Spleen (tissue), 7 donors: Measurements from ENCODE around the gene GIMAP6.

Experiments
- CTCF ChIP-seq, 11 experiments: fragments of 200-600 bp in 7 of 11; fragments of 450-650 bp in 4 of 11; sonication (generic) in 4 of 11; IDR thresholded peaks in 8 of 11; conservative IDR thresholded peaks in 3 of 11; 1 replicate in 7 of 11; 2 replicates in 4 of 11; pipeline versions ENCODE4 v1.4.0 to v1.8.0; 2016 to 2021; ENCODE audit warnings: antibody characterized with exemption in 11 of 11, inconsistent platforms in 4 of 11, mild to moderate bottlenecking in 1 of 11
- POLR2AphosphoS5 ChIP-seq, 3 donors: sonication (generic); formaldehyde crosslinking; IDR thresholded peaks; one replicate each; pipeline ENCODE4 v1.5.1; 2017; ENCODE audit warnings: antibody characterized with exemption in 3 of 3
- donor health status: DM: no; HTN: no; CAD: no; lungs with moderate emphysema.
- donor health status: DM: no; HTN: no; CAD: no.
- donor health status: DM: no; HTN: no; CAD: no.

GRCh38 chr7:150642926-150643325 is 10.7 kb upstream of the GIMAP6 start:
- TF ChIP-seq POLR2AphosphoS5 (IDR thresholded peaks at IDR 0.05) (no peak), CTCF (IDR thresholded peaks at IDR 0.05 in 8 of 11, conservative IDR thresholded peaks at IDR 0.05 in 3 of 11) (no peak)
